NK-92 (cell line): ENCODE results near the gene AQP12A.
"Not testable (repeated sequence)": the region's sequence is repeated elsewhere in the genome, so short reads cannot be mapped to it uniquely, and the experiment has no call there.

Experiments used
- DNase-seq: peaks from one replicate; lab custom pipeline; 2025; ENCODE audit not compliant: unreplicated experiment; lab: John Stamatoyannopoulos, UW

Gene AQP12A

DNA sequence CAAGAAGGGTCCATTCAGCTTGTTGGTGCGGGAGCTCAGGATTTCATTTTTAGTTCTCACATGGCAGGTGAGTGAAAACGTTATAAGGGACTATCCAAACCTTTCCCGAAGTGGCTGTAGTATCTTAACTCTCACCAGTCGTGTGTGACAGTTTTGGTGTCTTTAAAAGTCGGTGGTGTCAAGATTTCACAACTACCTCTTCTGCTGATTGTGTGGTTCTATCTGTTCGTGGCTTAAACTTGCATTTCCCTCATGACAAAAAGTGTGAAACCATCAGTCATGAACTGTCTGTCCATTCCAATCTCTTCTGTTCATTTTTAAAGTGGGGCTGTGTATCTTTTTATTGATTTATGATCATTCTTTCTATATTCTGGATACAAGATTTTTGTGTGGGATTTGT is 5.2 kb upstream of the AQP12A start:
- DNase-seq, result no peak

DNA sequence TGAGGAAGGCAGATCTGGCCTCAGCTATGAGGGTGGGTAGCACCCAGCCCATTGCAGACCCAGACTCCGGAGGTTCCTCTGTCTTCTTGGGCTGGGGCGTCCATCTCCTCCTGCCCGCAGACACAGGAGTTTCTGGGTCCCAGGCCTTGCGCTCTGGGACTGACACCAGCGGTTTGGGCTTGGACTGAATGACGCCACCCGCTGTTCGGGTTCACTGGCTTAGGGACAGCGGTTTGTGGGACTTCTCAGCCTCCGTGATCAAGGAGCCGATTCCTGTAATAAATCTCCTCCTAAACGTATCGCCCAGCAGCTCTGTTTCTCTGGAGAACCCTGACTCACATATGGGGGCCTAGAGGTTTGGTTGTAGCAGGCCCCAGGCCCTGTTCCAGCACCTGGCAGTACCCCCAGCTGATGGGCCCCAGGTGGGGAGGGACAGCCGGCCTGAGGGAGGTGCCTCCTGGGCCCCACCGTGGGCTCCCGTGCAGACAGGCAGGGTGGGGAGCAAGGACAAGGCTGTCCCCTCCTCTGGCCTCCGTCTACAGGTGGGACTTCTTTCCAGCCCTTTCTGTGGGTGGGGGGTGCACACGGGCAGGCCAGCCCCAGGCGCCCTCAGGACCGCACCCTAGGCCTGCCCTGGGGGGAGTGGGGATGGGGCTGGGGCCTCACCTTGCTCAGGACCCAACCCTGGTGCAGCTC is 4.5 kb upstream of the AQP12A start:
- DNase-seq, result no peak

DNA sequence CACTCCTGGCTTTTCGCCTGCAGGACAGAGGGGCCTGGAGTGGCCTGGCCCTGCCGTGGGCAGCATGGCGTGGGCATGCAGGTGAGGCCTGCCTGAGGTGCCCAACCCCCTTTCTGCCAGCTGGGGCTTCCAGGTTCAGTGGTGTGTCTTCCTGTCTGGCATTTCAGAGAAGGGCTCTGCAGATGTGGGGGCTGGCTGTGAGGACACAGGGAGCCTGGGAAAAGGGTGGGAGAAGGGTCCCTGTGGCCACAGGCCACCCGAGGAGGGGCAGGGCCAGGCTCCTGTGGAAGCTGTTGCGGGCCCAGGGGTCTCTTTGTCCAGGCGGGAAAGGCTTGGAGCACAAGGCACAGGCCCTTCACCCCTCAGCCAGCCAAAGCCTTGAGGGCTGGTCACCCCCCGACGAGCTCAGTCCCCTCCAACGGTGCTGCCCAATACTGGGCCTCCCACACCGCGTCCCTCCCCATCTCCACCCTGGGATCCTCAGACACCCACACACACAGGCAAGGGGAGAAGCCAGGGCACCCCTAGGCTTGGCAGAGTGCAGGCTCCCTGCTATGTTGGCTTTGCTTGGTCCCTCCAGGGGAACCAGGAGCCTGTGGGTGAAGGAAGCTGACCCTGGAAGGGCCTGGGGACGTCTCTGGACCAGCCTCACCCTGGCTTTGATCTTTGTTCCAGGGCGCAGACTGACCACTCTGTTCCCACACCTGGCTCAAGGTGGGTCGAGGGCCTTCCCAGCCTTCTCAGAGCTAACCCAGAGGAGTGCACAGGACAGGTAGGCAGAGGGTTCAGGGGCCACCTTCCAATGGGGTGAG is 3.7 kb upstream of the AQP12A start:
- no peak for DNase-seq

DNA sequence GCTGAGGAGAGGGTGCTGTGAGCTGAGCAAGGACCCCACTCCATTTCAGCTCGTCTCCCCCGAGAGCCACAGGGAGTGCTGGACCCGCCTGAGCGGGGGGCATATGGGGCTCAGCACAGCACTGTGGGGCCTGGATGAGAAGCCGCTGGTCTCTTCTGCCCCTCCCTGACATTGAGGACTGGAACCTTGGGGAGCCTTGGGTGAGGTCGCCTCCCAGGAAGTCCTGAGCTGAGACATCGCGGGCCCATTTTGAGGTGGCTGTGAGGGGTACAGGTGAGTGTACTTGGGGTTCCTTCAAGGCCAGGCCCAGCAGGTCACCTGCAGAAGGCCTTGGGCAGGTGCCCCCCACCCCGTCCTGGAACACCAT is 3.1 kb upstream of the AQP12A start:
- no peak for DNase-seq

GRCh38 chr2:240689975-240690374 is 1.7 kb upstream of the AQP12A start:
- no peak for DNase-seq

DNA sequence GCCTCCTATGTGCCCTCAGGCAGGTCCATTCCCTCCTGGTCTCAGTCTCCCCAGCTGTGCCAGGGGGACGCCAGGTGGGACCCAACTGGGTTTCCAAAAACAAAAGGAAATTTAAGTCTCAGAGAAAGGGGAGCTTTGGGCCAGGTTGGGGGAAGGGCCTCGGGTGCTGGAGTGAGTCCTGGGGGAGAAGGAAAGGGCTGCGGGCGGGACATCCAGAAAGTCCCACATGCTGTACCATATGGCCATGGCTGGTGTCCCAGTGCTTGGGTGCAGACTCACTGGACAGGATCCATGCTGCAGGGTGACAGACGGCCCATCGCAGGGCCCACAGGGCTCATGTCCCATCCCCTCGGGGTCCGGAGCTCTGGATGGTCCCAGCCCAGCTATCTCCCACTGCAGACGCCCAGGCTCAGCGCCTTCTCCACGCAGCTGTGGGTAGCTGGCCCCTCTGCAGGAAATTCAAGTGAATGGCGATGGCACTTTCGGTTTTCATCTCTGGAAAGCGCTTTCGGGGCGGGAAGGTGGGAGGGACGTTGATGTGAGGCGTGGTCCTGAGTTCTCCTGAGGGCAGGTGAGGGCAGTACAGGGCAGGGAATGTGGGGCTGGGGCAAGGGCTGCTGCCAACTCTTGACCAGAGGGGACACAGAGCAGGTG is 1.1 kb upstream of the AQP12A start:
- not testable (repeated sequence) for DNase-seq

DNA sequence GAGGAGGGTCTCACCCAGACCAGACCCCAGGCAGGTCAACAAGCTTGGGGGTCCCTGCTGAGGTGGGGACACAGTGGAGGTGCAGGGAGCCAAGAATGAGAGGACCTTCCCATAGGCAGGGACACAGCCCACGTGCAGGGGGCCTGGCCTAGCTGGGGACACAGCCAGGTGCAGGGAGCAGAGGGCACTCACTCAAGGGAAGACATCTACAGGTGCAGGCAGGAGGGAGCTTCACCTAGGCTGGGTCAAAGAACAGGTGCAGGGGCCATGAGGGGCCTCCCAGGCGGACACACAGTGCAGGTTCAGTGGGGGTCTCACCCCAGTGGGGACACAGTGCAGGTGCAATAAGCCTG is 615 bp upstream of the AQP12A start:
- DNase-seq, result not testable (repeated sequence)

DNA sequence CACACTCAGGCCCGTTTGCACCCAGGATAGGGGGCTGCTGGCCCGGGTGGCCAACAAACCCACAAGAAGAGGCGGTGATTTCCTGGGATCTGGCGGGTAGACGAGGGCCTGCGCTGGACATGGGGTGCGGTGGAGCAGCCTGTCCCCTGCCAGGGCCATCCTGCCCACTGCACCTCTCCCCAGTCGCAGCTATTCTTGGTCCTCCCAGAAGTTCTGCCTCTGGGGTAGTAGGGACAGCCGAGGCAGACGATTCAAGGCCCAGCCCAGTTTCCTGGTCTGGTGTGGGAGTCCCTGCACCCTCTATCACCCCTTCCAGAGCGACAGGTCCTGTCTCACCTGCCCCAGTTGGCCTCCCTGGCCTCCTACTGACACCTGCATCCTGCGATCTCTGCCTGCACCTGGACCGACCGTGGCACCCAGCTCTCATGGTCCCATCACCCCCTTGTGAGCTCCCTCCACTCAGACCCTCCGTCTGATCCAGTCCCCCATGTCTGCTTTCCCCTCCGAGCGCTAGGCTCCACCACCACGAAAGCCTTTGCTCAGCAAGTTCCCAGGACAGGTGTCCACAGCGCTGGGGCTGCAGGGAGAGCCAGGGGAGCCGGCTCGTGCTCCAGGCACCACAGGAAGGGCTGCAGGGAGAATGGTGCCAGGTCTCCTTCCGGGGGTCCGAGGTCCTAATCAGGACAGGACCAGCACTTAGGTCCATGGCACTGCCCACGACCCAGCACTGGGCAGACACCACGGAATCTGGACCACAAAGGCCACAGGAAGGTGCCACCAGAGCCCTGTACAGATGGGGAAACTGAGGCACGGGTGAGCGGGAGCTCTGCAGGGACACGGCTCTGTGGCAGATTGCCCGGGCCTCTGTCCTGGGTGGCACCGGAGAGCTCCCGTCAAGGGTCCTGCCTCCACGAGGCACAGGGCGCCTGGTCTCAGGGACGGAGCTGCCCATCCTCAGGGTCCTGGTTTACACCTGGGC is 1.2 kb downstream of the AQP12A start:
- not testable (repeated sequence) for DNase-seq

- not testable (repeated sequence) for DNase-seq
Measured at GRCh38 chr2:240694304-240694703, 2.6 kb downstream of the AQP12A start.

DNA sequence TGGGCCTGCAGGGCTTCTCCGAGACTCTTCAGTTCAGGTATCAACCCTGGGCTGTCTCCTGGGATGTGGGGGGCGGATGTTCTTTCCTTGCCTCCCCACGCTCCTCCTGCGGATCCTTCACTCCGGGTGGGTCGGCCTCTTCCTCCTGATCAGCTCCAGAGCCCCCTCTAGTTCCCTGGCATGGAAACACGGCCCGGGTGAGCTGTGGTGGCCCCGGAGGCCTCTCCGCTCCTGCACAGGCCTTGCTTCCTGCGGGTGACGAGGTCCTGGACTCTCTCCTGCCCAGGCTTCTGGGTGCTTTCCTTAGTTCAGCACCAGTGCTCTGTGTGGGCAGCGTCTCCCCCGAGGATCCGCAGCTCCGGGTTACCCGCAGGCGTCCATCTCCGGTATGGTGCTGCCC is 3.9 kb downstream of the AQP12A start:
- not testable (repeated sequence) for DNase-seq

- DNase-seq, result not testable (repeated sequence)
Measured at GRCh38 chr2:240696469-240696868, 4.8 kb downstream of the AQP12A start.

DNA sequence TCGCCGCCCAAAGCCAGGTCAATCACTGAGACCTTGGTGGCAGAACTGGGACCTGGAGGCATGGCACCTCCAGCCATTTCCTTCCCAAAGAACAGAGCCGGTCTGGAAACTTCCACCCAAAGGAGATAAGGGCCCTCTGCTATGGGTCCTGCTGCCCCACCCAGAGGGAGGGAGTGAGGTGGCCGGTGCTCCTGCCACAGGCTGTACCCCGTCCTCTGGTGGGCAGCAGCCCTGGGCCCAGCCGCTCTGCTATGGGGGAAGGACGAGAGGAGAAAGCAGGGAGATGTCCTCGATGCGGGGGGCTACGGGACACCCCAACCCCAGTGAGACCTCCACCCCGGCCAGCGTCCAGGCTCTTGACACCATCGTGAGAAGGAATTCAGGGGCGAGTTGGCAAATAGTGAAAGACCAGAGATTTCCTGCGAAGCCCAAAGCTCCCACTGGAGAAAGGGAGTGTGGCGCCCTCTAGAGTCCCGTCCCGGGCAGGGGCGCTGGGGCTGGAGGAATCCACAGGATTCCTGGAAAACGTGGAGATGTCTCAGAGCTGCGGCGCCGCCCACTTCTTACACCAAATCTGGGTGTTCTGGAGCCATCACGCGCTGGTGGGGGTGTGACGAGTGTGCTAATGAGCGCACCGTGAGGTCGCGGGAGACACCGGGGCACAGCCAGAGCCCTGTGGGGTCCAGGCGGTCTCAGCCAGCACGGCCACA is 7.3 kb downstream of the AQP12A start:
- DNase-seq, result not testable (repeated sequence)

DNA sequence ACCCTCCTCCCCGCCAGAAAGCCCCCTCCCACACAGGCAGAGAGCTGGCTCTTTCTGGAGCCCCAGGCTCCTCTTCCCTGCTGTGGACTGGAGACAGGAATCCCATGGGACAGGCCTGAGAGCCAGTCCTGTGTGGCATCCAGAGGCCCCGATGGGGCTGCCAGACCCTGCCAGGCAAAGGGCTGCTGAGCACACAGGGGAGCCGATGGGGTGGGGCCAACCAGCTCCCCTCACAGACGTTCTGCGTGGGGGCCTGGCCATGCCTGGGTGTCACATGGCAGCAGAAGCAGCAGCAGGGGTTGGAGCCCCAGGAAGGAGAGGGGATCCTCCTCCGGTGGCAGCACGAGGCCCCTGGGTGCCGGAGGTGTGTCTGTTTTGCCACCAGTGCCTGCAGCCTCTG is 8.2 kb downstream of the AQP12A start:
- DNase-seq, result not testable (repeated sequence)

- DNase-seq, result not testable (repeated sequence)
Measured at GRCh38 chr2:240700616-240701015, 8.9 kb downstream of the AQP12A start.

- DNase-seq, result no peak
Measured at GRCh38 chr2:240701091-240701735, 9.5 kb downstream of the AQP12A start.

GRCh38 chr2:240701736-240702639 is 10.3 kb downstream of the AQP12A start:
- no peak for DNase-seq

- no peak for DNase-seq
Measured at GRCh38 chr2:240702640-240703011, 11.0 kb downstream of the AQP12A start.

GRCh38 chr2:240703417-240704341 is 12.0 kb downstream of the AQP12A start:
- DNase-seq, result no peak
